KMS-11 (cell line): ENCODE measurements around the gene ATXN2L.
"Not testable (repeated sequence)": the region's sequence is repeated elsewhere in the genome, so short reads cannot be mapped to it uniquely, and the experiment has no call there.

Experiments used
- H2AFZ ChIP-seq: fragments of 200-600 bp; sonication (generic); 2 replicates; pipeline ENCODE4 v1.6.1; 2016; ENCODE audit warnings: antibody characterized with exemption, mixed run types, low read depth
- H3K27ac ChIP-seq: fragments of 200-600 bp; sonication (generic); 2 replicates; pipeline ENCODE4 v1.6.1; 2016; ENCODE audit warnings: mild to moderate bottlenecking, mixed run types
- H3K27me3 ChIP-seq: fragments of 200-600 bp; sonication (generic); 2 replicates; pipeline ENCODE4 v1.6.1; 2017; ENCODE audit warnings: mild to moderate bottlenecking, low read depth, mixed run types, moderate library complexity; ENCODE audit not compliant: insufficient read depth
- H3K36me3 ChIP-seq: fragments of 200-600 bp; sonication (generic); 2 replicates; pipeline ENCODE4 v1.6.1; 2017; ENCODE audit warnings: mild to moderate bottlenecking, mixed run types; ENCODE audit not compliant: insufficient read depth
- H3K4me1 ChIP-seq: fragments of 200-600 bp; sonication (generic); 2 replicates; pipeline ENCODE4 v1.6.1; 2016; ENCODE audit warnings: mild to moderate bottlenecking, low read depth, mixed run types; ENCODE audit not compliant: poor library complexity, severe bottlenecking
- H3K4me2 ChIP-seq: fragments of 200-600 bp; sonication (generic); 2 replicates; pipeline ENCODE4 v1.7.0; 2016; ENCODE audit warnings: mild to moderate bottlenecking, mixed run types
- H3K4me3 ChIP-seq: fragments of 200-600 bp; sonication (generic); IDR thresholded peaks from 2 replicates; pipeline ENCODE4 v1.6.1; 2017; ENCODE audit warnings: low read depth, low read length, mixed read lengths; ENCODE audit not compliant: insufficient read depth
- H3K79me2 ChIP-seq: fragments of 200-600 bp; sonication (generic); 2 replicates; pipeline ENCODE4 v1.6.1; 2016; ENCODE audit warnings: low read depth, mixed run types; ENCODE audit not compliant: insufficient read depth
- H3K9ac ChIP-seq: fragments of 200-600 bp; sonication (generic); 2 replicates; pipeline ENCODE4 v1.6.1; 2016; ENCODE audit warnings: mild to moderate bottlenecking, mixed run types
- H4K20me1 ChIP-seq: fragments of 200-600 bp; sonication (generic); 2 replicates; pipeline ENCODE4 v1.6.1; 2016; ENCODE audit warnings: mild to moderate bottlenecking, mixed run types; ENCODE audit not compliant: insufficient read depth
- TF ChIP-seq, protein P1 (sequence below): fragments of 200-600 bp; sonication (generic); conservative IDR thresholded peaks from 2 replicates; pipeline ENCODE4 v1.6.1; 2017; ENCODE audit warnings: low read depth, mild to moderate bottlenecking, antibody characterized with exemption, low read length, moderate library complexity, mixed read lengths

Gene ATXN2L

DNA sequence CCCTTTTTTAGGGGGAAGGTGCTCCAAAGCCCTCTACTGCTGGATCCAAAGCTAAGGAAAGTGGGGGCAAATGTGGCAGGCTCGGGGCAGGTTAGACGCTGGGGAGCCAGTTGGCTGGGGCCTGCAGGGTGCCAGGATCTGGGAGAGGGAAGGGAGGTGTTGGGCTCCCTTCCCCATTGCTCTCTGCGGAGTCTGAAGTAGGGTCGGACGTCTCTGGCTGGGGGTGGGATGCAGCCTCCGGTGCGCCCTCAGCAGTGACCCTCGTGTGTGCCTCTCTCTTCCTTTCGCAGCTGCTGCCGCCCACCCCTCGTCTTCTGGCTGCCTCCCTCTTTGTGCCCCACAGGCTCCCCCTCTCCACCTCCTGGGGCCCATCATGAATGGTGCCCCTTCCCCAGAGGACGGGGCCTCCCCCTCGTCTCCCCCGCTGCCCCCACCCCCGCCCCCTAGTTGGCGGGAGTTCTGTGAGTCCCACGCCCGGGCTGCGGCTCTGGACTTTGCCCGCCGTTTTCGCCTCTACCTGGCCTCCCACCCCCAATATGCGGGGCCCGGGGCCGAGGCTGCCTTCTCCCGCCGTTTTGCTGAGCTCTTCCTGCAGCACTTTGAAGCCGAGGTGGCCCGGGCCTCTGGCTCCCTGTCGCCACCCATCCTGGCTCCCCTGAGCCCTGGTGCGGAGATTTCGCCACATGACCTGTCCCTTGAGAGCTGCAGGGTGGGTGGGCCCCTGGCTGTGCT is 43.1 kb downstream of the ATXN2L start:
- Histone ChIP-seq H4K20me1 (no peaks in the 10 kb centered on the region), H2AFZ (no peak overlapping the region), H3K9ac (no peak overlapping the region), H3K79me2 (peaks cover 26% of the 10 kb centered on the region), H3K4me3 (no peak overlapping the region), H3K4me1 (peaks cover 20% of the 10 kb centered on the region), H3K4me2 (no peak overlapping the region), H3K27me3 (no peaks in the 10 kb centered on the region), H3K36me3 (no peaks in the 10 kb centered on the region), H3K27ac (no peak overlapping the region)
- TF ChIP-seq, protein P1, sequence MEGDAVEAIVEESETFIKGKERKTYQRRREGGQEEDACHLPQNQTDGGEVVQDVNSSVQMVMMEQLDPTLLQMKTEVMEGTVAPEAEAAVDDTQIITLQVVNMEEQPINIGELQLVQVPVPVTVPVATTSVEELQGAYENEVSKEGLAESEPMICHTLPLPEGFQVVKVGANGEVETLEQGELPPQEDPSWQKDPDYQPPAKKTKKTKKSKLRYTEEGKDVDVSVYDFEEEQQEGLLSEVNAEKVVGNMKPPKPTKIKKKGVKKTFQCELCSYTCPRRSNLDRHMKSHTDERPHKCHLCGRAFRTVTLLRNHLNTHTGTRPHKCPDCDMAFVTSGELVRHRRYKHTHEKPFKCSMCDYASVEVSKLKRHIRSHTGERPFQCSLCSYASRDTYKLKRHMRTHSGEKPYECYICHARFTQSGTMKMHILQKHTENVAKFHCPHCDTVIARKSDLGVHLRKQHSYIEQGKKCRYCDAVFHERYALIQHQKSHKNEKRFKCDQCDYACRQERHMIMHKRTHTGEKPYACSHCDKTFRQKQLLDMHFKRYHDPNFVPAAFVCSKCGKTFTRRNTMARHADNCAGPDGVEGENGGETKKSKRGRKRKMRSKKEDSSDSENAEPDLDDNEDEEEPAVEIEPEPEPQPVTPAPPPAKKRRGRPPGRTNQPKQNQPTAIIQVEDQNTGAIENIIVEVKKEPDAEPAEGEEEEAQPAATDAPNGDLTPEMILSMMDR, result no peak

DNA sequence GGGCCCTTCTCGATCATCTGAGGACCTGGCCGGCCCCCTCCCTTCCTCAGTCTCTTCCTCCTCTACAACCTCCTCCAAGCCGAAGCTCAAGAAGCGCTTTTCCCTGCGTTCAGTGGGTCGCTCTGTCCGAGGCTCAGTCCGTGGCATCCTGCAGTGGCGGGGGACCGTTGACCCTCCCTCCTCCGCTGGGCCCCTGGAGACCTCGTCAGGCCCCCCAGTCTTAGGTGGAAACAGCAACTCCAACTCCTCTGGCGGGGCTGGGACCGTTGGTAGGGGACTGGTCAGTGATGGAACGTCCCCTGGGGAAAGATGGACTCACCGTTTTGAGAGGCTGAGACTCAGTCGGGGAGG is 43.6 kb downstream of the ATXN2L start:
- H4K20me1 ChIP-seq, result no peaks in the 10 kb centered on the region
- TF ChIP-seq, protein P1, result no peak
- H3K4me1 ChIP-seq, result peaks cover 20% of the 10 kb centered on the region
- no peak overlapping the region for H3K4me3 ChIP-seq
- no peak overlapping the region for H3K9ac ChIP-seq
- H2AFZ ChIP-seq, result no peak overlapping the region
- no peak overlapping the region for H3K27ac ChIP-seq
- peaks cover 26% of the 10 kb centered on the region for H3K79me2 ChIP-seq
- no peaks in the 10 kb centered on the region for H3K27me3 ChIP-seq
- 0 out of 2 replicates have a peak, but pooled peaks cover 3% of the 10 kb centered on the region for H3K36me3 ChIP-seq
- H3K4me2 ChIP-seq, result no peak overlapping the region

DNA sequence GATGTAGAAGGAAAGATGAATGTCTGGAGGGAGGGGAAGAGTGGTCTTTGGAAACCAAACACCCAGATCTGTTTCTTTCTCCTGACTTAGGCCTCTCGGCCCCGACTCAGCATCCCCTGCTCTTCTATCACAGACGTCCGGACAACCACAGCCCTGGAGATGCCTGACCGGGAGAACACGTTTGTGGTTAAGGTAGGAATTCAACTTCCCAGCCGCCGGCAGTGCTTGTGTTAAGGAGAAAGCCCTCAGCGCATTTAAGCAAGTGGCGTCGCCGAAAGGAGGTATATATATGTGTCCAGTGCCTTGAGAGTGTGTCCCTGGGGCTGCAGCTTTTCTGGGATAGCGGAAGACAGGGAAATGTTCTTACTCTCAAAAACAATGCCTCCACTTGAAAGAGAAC is 44.4 kb downstream of the ATXN2L start:
- H2AFZ ChIP-seq, result no peak overlapping the region
- H3K27ac ChIP-seq, result no peak overlapping the region
- H3K4me3 ChIP-seq, result no peak overlapping the region
- H3K9ac ChIP-seq, result no peak overlapping the region
- peaks cover 21% of the 10 kb centered on the region for H3K79me2 ChIP-seq
- TF ChIP-seq, protein P1, result no peak
- H4K20me1 ChIP-seq, result no peaks in the 10 kb centered on the region
- no peak overlapping the region for H3K4me2 ChIP-seq
- peaks cover 16% of the 10 kb centered on the region for H3K4me1 ChIP-seq
- no peaks in the 10 kb centered on the region for H3K27me3 ChIP-seq
- H3K36me3 ChIP-seq, result 0 out of 2 replicates have a peak, but pooled peaks cover 3% of the 10 kb centered on the region

DNA sequence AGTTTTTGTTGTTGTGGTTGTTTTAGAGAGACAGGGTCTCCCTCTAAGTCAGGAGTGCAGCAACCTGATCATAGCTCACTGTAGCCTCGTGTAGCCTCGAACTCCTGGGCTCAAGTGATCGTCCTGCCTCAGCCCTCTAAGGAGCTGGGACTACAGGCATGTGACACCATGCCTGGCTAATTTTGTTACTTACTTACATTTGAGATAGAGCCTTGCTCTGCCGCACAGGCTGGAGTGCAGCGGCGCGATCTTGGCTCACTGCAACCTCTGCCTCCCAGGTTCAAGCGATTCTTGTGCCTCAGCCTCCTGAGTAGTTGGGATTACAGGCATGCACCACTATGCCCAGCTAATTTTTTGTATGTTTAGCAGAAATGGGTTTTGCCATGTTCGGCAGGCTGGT is 44.8 kb downstream of the ATXN2L start:
- H3K27me3 ChIP-seq, H4K20me1 ChIP-seq, H3K4me2 ChIP-seq, H3K4me3 ChIP-seq, H3K36me3 ChIP-seq, H3K9ac ChIP-seq, H2AFZ ChIP-seq, H3K27ac ChIP-seq: not testable (repeated sequence)
- Histone ChIP-seq H3K79me2 (peaks cover 17% of the 10 kb centered on the region), H3K4me1 (peaks cover 12% of the 10 kb centered on the region)

GRCh38 chr16:28869201-28869600 is 46.4 kb downstream of the ATXN2L start:
- Histone ChIP-seq H3K4me2 (no peak overlapping the region), H3K9ac (no peak overlapping the region), H3K4me3 (no peak overlapping the region), H2AFZ (no peak overlapping the region), H4K20me1 (no peaks in the 10 kb centered on the region), H3K27ac (no peak overlapping the region), H3K27me3 (no peaks in the 10 kb centered on the region), H3K4me1 (peaks cover 9% of the 10 kb centered on the region), H3K79me2 (peaks cover 12% of the 10 kb centered on the region), H3K36me3 (peaks cover 3% of the 10 kb centered on the region; the same call in 1 of the 2 replicates)
- TF ChIP-seq, protein P1, result no peak
